Measurements from ENCODE around the gene FAM3B. TPM values are rescaled to one million over a fixed set of nuclear protein-coding genes. Genes with fewer than 3 reads are reported as not detected.

Gene FAM3B
- total RNA-seq, 2 experiments from 2014 or later: not detected

Other genes with a start within 250 kb of the FAM3B start
- gene BACE2, start 148.6 kb upstream of the FAM3B start, total RNA-seq: under 1 TPM; 0.32 to 0.73 TPM
- 10 to 100 TPM in 1 of 2 experiments, 1 to 10 TPM in 1; 9.5 to 10.5 TPM for gene MX2, start 45.2 kb downstream of the FAM3B start, total RNA-seq
- 1 to 10 TPM; 5.1 to 5.3 TPM for gene MX1, start 109.4 kb downstream of the FAM3B start, total RNA-seq
- gene TMPRSS2, start 191.4 kb downstream of the FAM3B start, total RNA-seq: not detected